ENCODE data around the gene RARB. TPM values are rescaled to one million over a fixed set of nuclear protein-coding genes. Genes with fewer than 3 reads are reported as not detected.

RARB gene
- total RNA-seq, 1 experiment from 2014 or later = 2.4 TPM

GRCh38 chr3:25584011-25584789 is 156.1 kb downstream of the RARB start:
- Histone ChIP-seq H3K4me3 (no peak overlapping the region), H3K36me3 (no peaks in the 10 kb centered on the region), H3K27me3 (no peaks in the 10 kb centered on the region), H3K9me3 (no peaks in the 10 kb centered on the region)
- DNase-seq = no peak

DNA sequence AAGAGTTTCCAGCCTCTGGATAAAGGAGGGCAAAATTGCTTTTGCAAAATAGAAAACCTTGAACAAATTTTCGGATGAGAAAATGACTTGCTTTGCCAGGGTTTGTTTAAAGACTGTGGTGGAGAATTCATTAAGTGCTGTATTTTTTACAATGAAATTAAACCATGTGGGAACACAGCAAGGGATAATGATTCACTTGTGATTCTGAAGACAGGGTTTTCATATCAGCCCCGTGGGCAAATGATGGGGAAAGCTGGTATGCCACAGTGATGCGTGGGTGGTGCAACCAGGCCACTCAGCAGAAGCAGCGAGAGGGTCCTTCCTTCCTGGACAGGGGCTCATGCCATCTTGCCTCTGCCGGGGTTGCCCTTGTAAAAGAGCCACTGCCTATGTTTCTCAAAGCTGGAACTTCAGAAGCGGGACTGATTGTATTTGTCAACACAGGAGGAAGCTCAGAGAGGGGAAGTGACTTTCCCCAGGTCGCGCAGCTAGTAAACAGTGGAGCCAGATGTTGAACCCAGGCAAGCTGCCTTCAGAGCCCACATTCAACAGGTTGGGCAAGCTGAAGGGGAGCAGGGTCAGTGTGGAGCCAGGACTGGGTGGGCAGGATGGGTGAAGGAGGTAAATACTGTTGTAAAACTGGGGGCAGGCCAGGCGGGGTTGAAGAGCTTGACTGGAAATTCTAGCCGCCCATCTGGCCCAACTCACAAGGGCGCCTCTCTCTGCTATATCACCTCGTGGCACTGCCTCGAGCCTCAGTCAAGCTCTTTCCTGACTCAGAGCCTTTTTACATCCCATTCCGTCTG is 157.5 kb downstream of the RARB start:
- no peak overlapping the region for H3K4me3 ChIP-seq
- no peaks in the 10 kb centered on the region for H3K36me3 ChIP-seq
- DNase-seq = no peak
- H3K27me3 ChIP-seq = no peaks in the 10 kb centered on the region
- no peaks in the 10 kb centered on the region for H3K9me3 ChIP-seq

DNA sequence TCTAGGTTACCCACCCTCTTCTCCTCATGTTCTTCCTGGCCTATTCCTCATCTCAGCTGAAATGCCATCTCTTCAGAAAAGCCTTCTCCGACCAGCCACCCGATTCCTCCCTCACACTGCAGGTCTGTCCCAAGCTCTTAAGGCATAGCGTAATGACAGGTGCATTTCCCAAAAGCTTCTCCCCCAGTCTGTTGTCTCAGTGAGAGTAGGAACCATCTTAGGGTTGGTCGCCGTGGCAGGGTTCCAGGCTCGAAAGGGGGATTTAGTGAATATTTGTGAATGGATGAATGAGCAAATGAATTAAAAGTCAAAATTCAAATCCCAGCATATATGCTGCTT is 158.1 kb downstream of the RARB start:
- H3K36me3 ChIP-seq = no peaks in the 10 kb centered on the region
- DNase-seq = no peak
- no peaks in the 10 kb centered on the region for H3K27me3 ChIP-seq
- no peak overlapping the region for H3K4me3 ChIP-seq
- H3K9me3 ChIP-seq = no peaks in the 10 kb centered on the region

- no peak for DNase-seq
- no peaks in the 10 kb centered on the region for H3K36me3 ChIP-seq
- no peaks in the 10 kb centered on the region for H3K9me3 ChIP-seq
- H3K27me3 ChIP-seq = no peaks in the 10 kb centered on the region
- no peak overlapping the region for H3K4me3 ChIP-seq
Measured at GRCh38 chr3:25586553-25586952, 158.5 kb downstream of the RARB start.

DNA sequence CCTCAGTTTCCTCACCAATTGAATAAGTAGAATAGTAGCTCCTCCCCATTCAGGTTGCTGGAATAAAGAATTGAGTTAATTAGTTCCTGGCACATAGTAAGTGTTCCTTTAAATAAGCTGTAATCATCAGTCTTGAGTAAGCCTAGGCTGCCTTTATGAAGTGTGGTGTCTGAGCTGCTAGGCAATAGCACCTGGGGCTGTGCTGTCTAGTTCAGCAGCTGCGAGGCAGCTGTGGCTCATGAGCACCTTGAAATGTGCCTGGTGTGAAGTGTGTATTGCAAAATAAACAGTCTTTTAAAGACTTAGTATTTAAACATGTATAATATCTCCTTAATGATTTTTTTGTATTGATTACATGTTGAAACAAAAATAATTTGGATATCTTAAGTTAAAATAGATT is 159.0 kb downstream of the RARB start:
- DNase-seq = no peak
- Histone ChIP-seq H3K27me3 (no peaks in the 10 kb centered on the region), H3K36me3 (no peaks in the 10 kb centered on the region), H3K9me3 (no peaks in the 10 kb centered on the region), H3K4me3 (no peak overlapping the region)

GRCh38 chr3:25587526-25587925 is 159.5 kb downstream of the RARB start:
- no peak for DNase-seq
- no peaks in the 10 kb centered on the region for H3K36me3 ChIP-seq
- H3K27me3 ChIP-seq = no peaks in the 10 kb centered on the region
- H3K9me3 ChIP-seq = no peaks in the 10 kb centered on the region
- no peak overlapping the region for H3K4me3 ChIP-seq

DNA sequence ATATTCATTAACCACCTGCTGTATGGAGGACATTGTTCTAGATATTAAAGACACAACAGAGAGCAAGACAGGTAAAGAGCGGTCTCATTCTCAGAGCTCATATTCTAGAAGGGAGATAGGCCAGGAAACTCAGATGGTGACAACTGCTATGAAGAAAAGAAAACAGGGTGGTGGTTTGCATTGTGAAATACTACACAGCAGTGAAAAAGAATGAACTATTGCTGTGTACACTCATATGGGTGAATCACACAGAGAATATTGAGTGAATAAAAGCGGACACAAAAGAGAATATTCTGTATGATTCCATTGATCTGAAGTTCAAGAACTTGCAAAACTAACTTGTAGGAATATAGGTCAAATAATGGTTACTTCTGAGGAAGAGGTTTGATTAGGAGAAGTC is 159.9 kb downstream of the RARB start:
- H3K27me3 ChIP-seq = no peaks in the 10 kb centered on the region
- H3K4me3 ChIP-seq = no peak overlapping the region
- no peak for DNase-seq
- no peaks in the 10 kb centered on the region for H3K9me3 ChIP-seq
- no peaks in the 10 kb centered on the region for H3K36me3 ChIP-seq

- no peak overlapping the region for H3K4me3 ChIP-seq
- H3K9me3 ChIP-seq = no peaks in the 10 kb centered on the region
- no peak for DNase-seq
- no peaks in the 10 kb centered on the region for H3K27me3 ChIP-seq
- H3K36me3 ChIP-seq = no peaks in the 10 kb centered on the region
Measured at GRCh38 chr3:25588441-25589103, 160.5 kb downstream of the RARB start.

GRCh38 chr3:25589104-25589782 is 161.2 kb downstream of the RARB start:
- H3K36me3 ChIP-seq = no peaks in the 10 kb centered on the region
- DNase-seq = no peak
- H3K27me3 ChIP-seq = no peaks in the 10 kb centered on the region
- no peaks in the 10 kb centered on the region for H3K9me3 ChIP-seq
- no peak overlapping the region for H3K4me3 ChIP-seq

DNA sequence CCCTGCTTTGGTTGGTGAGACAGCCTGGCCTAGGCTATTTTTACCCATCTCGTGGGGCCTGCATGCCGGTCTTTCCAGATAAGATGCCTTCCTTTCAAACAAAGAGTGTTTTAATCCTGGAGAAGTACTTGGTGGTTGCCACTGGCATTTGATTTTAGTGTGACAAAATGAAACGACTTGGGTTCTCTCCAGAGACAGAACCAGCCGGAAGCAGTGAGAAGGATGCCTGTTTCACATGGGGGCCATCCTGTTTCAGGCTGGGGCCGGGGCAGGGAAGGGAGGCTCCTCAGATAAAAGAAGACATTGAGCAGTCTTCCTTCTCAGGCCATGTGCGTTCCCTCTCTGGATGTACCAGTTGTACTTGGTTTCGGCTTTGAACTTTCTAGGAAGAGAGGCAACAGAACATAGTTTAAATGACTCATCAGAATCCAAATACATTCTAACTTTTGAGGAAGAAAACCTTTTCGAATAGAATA is 161.8 kb downstream of the RARB start:
- Histone ChIP-seq H3K27me3 (no peaks in the 10 kb centered on the region), H3K4me3 (no peak overlapping the region), H3K9me3 (no peaks in the 10 kb centered on the region), H3K36me3 (no peaks in the 10 kb centered on the region)
- DNase-seq = no peak

GRCh38 chr3:25592510-25592968 is 164.5 kb downstream of the RARB start:
- peak; percentile 63 for DNase-seq
- no peak overlapping the region for H3K4me3 ChIP-seq
- H3K27me3 ChIP-seq = no peaks in the 10 kb centered on the region
- no peaks in the 10 kb centered on the region for H3K9me3 ChIP-seq
- no peaks in the 10 kb centered on the region for H3K36me3 ChIP-seq

GRCh38 chr3:25593001-25593400 is 164.9 kb downstream of the RARB start:
- DNase-seq = no peak
- Histone ChIP-seq H3K27me3 (no peaks in the 10 kb centered on the region), H3K4me3 (no peak overlapping the region), H3K36me3 (peaks cover 2% of the 10 kb centered on the region), H3K9me3 (no peaks in the 10 kb centered on the region)

- no peaks in the 10 kb centered on the region for H3K9me3 ChIP-seq
- DNase-seq = no peak
- H3K27me3 ChIP-seq = no peaks in the 10 kb centered on the region
- peaks cover 5% of the 10 kb centered on the region for H3K36me3 ChIP-seq
- no peak overlapping the region for H3K4me3 ChIP-seq
Measured at GRCh38 chr3:25594007-25594502, 166.0 kb downstream of the RARB start.

DNA sequence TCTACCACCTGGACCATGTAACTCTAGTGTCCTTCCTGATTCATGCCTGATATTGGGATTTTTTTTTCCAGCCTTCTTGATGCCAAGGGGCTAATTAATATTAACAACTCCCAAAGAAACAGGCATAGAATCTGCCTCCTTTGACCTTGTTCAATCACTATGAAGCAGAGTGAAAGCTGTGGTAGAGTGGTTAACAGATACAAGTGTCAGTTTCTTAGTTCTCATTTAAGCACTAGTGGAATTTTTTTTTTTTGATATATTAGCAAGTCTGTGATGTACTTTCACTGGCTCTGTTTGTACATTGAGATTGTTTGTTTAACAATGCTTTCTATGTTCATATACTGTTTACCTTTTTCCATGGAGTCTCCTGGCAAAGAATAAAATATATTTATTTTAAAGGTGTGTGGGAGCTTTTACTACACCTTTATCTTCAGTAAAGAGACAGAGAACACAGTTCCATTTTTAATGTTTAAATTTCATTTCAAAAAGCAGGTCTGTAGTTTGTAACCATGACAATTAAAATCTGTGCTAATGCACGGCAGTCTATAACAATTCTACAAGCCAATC is 169.6 kb downstream of the RARB start:
- Histone ChIP-seq H3K9me3 (no peaks in the 10 kb centered on the region), H3K27me3 (no peaks in the 10 kb centered on the region), H3K4me3 (no peak overlapping the region), H3K36me3 (peaks cover 5% of the 10 kb centered on the region)
- DNase-seq = no peak

GRCh38 chr3:25603703-25604102 is 175.6 kb downstream of the RARB start:
- Histone ChIP-seq H3K4me3 (no peak overlapping the region), H3K27me3 (no peaks in the 10 kb centered on the region), H3K9me3 (no peaks in the 10 kb centered on the region), H3K36me3 (peaks cover 19% of the 10 kb centered on the region)
- DNase-seq = no peak

DNA sequence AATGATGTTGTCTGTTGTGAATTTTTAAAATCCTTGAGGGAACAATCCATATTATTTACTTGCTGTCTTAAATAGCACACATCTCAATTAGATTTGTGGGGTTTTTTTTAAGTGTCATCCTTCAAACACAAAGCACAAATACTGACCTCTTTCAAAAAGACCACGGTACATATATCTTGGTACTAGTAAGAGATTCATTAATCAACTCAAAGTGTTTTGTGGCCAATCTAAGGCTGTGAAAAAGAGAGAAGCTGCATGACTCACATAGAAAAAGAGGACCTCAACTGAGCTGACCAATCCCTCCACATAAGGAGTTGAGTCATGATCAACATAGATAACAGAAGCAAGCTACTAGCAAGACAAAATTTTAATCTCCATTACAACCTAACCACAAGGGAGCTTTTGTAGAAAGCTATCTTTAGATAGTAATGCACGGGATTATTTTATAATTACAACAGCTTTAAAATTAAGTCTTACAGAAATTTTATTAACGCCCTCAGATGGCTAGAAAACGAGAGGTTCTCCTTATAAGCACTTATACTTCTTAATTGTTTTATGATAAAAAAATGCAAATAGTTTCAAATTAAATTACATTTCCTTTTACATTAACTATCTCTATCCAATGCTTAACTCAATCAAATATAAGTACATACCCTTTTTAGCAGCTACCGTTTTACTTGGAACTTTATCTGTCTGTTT is 176.2 kb downstream of the RARB start:
- H3K9me3 ChIP-seq = no peaks in the 10 kb centered on the region
- no peak for DNase-seq
- peaks cover 23% of the 10 kb centered on the region for H3K36me3 ChIP-seq
- H3K4me3 ChIP-seq = no peak overlapping the region
- H3K27me3 ChIP-seq = no peaks in the 10 kb centered on the region
